Activated CD8-positive, alpha-beta T cell treated with anti-CD3 and anti-CD28 coated beads, Interleukin-2, amount 10 ng/mL, durations not matched to agents 7 days and 5 days (primary cell): Measurements from ENCODE around the gene GPR160. TPM values are rescaled to one million over a fixed set of nuclear protein-coding genes. Genes with fewer than 3 reads are reported as not detected.

Source experiments
- ATAC-seq: fragments of 150-1000 bp; cut with Tn5 transposase; one replicate; pipeline ENCODE4 v1.10.0; 2021; ENCODE audit warnings: moderate library complexity
- CTCF ChIA-PET: fragments of 350-600 bp; sonication (Branson Sonifier 250); formaldehyde crosslinking; loops from one replicate; lab custom pipeline; 2021; ENCODE audit warnings: antibody characterized with exemption; lab: Charles Lee
- POLR2A ChIA-PET: fragments of 350-600 bp; sonication (Branson Sonifier 250); formaldehyde crosslinking; loops from one replicate; lab custom pipeline; 2021; ENCODE audit warnings: antibody characterized with exemption; lab: Charles Lee
- DNase-seq: peaks from one replicate; pipeline ENCODE4 v3.0.0-alpha.2; 2020
- H3K27ac Mint-ChIP-seq: one replicate; pipeline ENCODE4 v1.8.0; 2021; ENCODE audit warnings: mild to moderate bottlenecking, mixed read lengths
- H3K27me3 Mint-ChIP-seq: one replicate; pipeline ENCODE4 v1.8.0; 2021; ENCODE audit warnings: low read depth, mixed read lengths
- H3K36me3 Mint-ChIP-seq: one replicate; pipeline ENCODE4 v1.8.0; 2021; ENCODE audit warnings: low read depth, mixed read lengths
- H3K4me1 Mint-ChIP-seq: one replicate; pipeline ENCODE4 v1.8.0; 2021; ENCODE audit warnings: low read depth, mixed read lengths
- H3K4me3 Mint-ChIP-seq: one replicate; pipeline ENCODE4 v1.8.0; 2021; ENCODE audit warnings: mild to moderate bottlenecking, mixed read lengths
- H3K9me3 Mint-ChIP-seq: one replicate; pipeline ENCODE4 v1.8.0; 2022; ENCODE audit warnings: mixed read lengths; ENCODE audit not compliant: insufficient read depth
- total RNA-seq, 2 experiments: library from RNA; stranded (reverse); gene quantifications; one replicate each; pipeline ENCODE4 v1.2.3, GENCODE V29; 2021

Gene GPR160
- total RNA-seq, 2 experiments from 2014 or later: 5.0 to 7.4 TPM

DNA sequence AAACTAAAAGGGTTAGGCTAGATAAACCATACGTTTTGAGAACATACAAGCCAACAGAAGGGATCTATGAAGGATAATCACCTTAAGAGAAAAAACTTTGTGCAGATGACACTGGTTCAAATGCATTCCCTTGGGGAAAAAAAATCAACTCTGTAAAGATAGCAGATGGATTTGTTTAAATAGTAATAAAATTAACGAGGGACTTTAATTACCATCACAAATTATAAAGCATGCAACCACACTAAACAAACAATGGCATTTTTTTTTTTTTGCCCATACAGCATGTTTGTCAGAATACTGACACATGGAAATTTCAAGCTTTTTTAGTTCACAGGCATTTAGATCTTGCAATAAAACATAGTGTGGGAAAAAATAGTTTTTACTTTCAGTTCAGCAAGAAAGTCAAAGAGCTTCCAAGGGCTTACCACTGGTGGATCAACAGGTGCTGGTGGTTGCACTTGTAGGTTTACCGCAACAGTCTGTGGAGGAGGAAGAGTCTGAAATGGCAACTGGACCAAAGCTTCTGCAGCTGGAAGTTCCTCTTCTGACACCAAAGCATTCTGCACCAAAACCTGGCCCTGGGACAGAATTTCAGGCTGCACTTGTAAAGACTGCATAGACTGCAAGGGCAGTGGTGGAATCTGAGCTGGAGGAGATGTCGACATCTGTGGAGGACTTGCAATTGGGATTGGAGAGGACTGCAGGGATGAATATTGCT is 90.6 kb downstream of the GPR160 start:
- CTCF ChIA-PET: interaction anchor here (1.1 to 1.3 kb wide), 3 partner anchors 24 to 265 kb away, joined by 3 to 4 read pairs (median 4); no protein-coding TSS in a partner anchor
- Mint-ChIP-seq H3K27ac (peak overlapping the region; percentile 69), H3K36me3 (peaks cover 46% of the 10 kb centered on the region), H3K27me3 (no peaks in the 10 kb centered on the region), H3K4me1 (peaks cover 26% of the 10 kb centered on the region), H3K4me3 (peak overlapping the region; percentile 40), H3K9me3 (peaks cover under 1% of the 10 kb centered on the region)
- peak; percentile 76 for ATAC-seq
- POLR2A ChIA-PET: interaction anchor here (0.7 kb wide), 1 partner anchor 17 kb away, joined by 3 read pairs; no protein-coding TSS in a partner anchor
- peak; percentile 64 for DNase-seq

DNA sequence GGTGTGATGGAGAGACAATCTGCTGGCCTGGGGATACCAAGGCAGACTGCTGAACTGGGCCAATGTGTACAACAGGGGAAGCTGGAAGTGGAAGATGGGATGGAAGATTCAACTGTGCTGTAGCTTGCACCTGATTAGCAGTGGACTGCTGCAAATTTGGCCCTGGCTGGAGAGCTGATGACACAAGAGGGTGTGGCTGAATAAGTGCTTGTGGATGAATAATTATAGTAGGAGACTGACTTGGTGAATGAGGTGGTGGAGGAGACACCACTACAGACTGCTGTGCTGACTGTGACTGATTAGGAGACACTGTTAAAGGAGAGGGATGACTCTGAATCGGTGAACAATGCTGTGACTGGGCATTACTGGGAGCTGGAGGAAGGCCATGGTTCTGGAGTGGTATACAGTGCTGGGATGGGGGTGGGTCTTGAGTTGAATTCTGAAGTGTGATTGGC is 91.2 kb downstream of the GPR160 start:
- ChIA-PET CTCF (interaction anchor here (0.7 to 1.3 kb wide), 4 partner anchors 23 to 266 kb away, joined by 3 to 4 read pairs (median 4); no protein-coding TSS in a partner anchor), POLR2A (interaction anchor here (0.7 kb wide), 1 partner anchor 17 kb away, joined by 3 read pairs; no protein-coding TSS in a partner anchor)
- H3K4me1 Mint-ChIP-seq: peaks cover 27% of the 10 kb centered on the region
- peaks cover 6% of the 10 kb centered on the region for H3K9me3 Mint-ChIP-seq
- peaks cover 52% of the 10 kb centered on the region for H3K36me3 Mint-ChIP-seq
- DNase-seq (no peak), ATAC-seq (peak; percentile 59)
- no peaks in the 10 kb centered on the region for H3K27me3 Mint-ChIP-seq
- peak overlapping the region; percentile 69 for H3K27ac Mint-ChIP-seq
- H3K4me3 Mint-ChIP-seq: peak overlapping the region; percentile 9

DNA sequence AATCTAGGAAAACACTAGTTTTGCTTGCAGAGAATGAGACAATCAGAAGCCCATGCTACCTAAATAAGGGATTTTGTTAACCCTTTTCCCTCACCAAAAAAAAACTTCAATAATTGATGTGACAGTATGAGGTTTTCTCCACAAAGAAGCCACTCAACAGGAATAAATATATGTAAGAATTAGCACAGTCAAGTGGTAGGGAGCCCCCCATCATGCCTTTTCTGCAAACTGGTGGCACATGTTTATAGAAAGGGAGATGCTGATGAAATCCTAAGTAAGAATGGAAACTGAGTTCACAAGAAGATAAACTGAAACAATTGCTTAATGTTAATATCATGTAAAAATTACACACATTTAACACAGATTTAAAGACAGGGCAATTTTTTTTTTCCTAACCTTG is 92.7 kb downstream of the GPR160 start:
- Mint-ChIP-seq H3K27me3 (no peaks in the 10 kb centered on the region), H3K9me3 (peaks cover 10% of the 10 kb centered on the region), H3K4me3 (no peak overlapping the region), H3K36me3 (peaks cover 63% of the 10 kb centered on the region), H3K4me1 (peaks cover 27% of the 10 kb centered on the region), H3K27ac (no peak overlapping the region)
- CTCF ChIA-PET: no interaction called here
- ATAC-seq (no peak), DNase-seq (no peak)
- POLR2A ChIA-PET: no interaction called here

DNA sequence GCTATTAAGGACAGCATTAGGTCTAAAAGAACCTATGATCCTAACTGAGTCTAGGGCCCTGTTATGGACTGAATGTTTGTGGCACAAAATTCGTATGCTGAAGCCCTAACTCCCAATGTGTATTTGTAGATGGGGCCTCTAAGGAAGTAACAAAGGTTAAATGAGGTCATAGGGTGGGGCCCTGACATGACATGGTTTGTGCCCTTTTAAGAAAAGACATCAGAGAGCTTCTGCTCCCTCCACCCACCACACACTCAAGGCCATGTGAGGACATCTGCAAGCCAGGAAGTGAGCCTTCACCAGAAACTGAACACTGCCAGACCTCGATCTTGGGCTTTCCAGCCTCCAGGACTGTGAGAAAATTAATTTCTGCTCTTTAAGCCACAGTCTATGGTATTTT is 94.5 kb downstream of the GPR160 start:
- ATAC-seq: no peak
- CTCF ChIA-PET: interaction anchor here (0.6 to 1.2 kb wide), 2 partner anchors 10 to 42 kb away, joined by 3 read pairs; no protein-coding TSS in a partner anchor
- no peak overlapping the region for H3K4me3 Mint-ChIP-seq

More for the DNA sequence above, 94.5 kb downstream of the GPR160 start:
- Mint-ChIP-seq H3K27ac (peak overlapping the region; percentile 39), H3K36me3 (peaks cover 73% of the 10 kb centered on the region), H3K27me3 (no peaks in the 10 kb centered on the region), H3K4me1 (peaks cover 25% of the 10 kb centered on the region), H3K9me3 (peaks cover 10% of the 10 kb centered on the region)
- POLR2A ChIA-PET: interaction anchor here (0.6 kb wide), 1 partner anchor 8 kb away, joined by 4 read pairs; no protein-coding TSS in a partner anchor
- DNase-seq: peak; percentile 28

Other genes with a start within 250 kb of the GPR160 start
- under 1 TPM; 0.13 to 0.16 TPM for gene LRRIQ4, start 225.1 kb upstream of the GPR160 start, total RNA-seq
- gene LRRC34, start 225.1 kb upstream of the GPR160 start, total RNA-seq: 10 to 100 TPM; 12.0 to 15.0 TPM
- not detected for gene LRRC31, start 168.1 kb upstream of the GPR160 start, total RNA-seq
- gene SAMD7, start 126.4 kb upstream of the GPR160 start, total RNA-seq: not detected
- 10 to 100 TPM; 46.5 to 49.9 TPM for gene SEC62, start 71.2 kb upstream of the GPR160 start, total RNA-seq
- 10 to 100 TPM; 54.0 to 68.1 TPM for gene PHC3, start 143.7 kb downstream of the GPR160 start, total RNA-seq
- gene PRKCI, start 184.4 kb downstream of the GPR160 start, total RNA-seq: 10 to 100 TPM; 17.0 to 19.5 TPM